Measurements from ENCODE around the gene LYPD3. TPM values are rescaled to one million over a fixed set of nuclear protein-coding genes. Genes with fewer than 3 reads are reported as not detected.

The LYPD3 gene
- total and polyA plus RNA-seq, 2 donors, result 2.8 to 7.7 TPM

GRCh38 chr19:43498233-43498842, 32.9 kb upstream of the LYPD3 start:
- no peak overlapping the region for H3K27ac ChIP-seq (ENCODE audit: low read depth)
- 72% methylated on average over 5 of the region's 5 CpGs for WGBS
- H3K36me3 ChIP-seq (ENCODE audit: insufficient read depth), result peaks cover 9% of the 10 kb centered on the region

GRCh38 chr19:43496960-43497359, 31.6 kb upstream of the LYPD3 start:
- no peak overlapping the region for H3K4me3 ChIP-seq (ENCODE audit: low read depth, low read length)
- peaks cover 7% of the 10 kb centered on the region for H3K36me3 ChIP-seq (ENCODE audit: insufficient read depth)
- no peak for DNase-seq (ENCODE audit: extremely low spot score)
- H3K4me1 ChIP-seq (ENCODE audit: insufficient read depth), result no peaks in the 10 kb centered on the region
- no peak overlapping the region for H3K27ac ChIP-seq (ENCODE audit: low read depth)
- WGBS, result 95% methylated on average over 7 of the region's 7 CpGs

More at GRCh38 chr19:43498233-43498842, 32.9 kb upstream of the LYPD3 start:
- DNase-seq (ENCODE audit: extremely low spot score), result no peak
- Histone ChIP-seq H3K4me3 (ENCODE audit: low read depth, low read length) (no peak overlapping the region), H3K4me1 (ENCODE audit: insufficient read depth) (no peaks in the 10 kb centered on the region)

DNA sequence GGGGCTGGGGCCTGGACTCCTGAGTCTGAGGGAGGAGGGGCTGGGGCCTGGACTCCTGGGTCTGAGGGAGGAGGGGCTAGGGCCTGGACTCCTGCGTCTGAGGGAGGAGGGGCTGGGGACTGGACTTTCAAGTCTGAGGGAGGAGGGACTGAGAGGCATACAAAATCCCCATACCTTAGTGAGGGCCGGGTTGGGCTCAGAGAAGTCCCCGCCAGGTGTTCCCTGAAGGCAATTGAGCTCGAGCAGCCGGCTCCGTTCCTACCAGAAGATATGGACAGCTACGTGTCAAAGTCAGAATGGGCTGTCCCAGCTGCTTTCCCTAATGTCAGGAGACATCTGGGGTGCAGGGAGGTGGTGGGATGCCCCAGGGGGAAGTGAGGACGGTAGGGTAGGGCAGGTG, 29.7 kb upstream of the LYPD3 start:
- H3K4me3 ChIP-seq (ENCODE audit: low read depth, low read length), result no peak overlapping the region
- DNase-seq (ENCODE audit: extremely low spot score), result no peak
- H3K4me1 ChIP-seq (ENCODE audit: insufficient read depth), result no peaks in the 10 kb centered on the region
- WGBS, result 79% methylated on average over 8 of the region's 8 CpGs
- H3K27ac ChIP-seq (ENCODE audit: low read depth), result no peak overlapping the region
- H3K36me3 ChIP-seq (ENCODE audit: insufficient read depth), result peaks cover 7% of the 10 kb centered on the region

GRCh38 chr19:43490759-43491158, 25.4 kb upstream of the LYPD3 start:
- WGBS, result 95% methylated on average over 5 of the region's 5 CpGs
- H3K27ac ChIP-seq (ENCODE audit: low read depth), result no peak overlapping the region
- no peaks in the 10 kb centered on the region for H3K4me1 ChIP-seq (ENCODE audit: insufficient read depth)
- DNase-seq (ENCODE audit: extremely low spot score), result no peak
- no peak overlapping the region for H3K4me3 ChIP-seq (ENCODE audit: low read depth, low read length)
- peaks cover 4% of the 10 kb centered on the region for H3K36me3 ChIP-seq (ENCODE audit: insufficient read depth)

GRCh38 chr19:43489979-43490599, 24.7 kb upstream of the LYPD3 start:
- H3K4me3 ChIP-seq (ENCODE audit: low read depth, low read length), result no peak overlapping the region
- 96% methylated on average over 7 of the region's 7 CpGs for WGBS

DNA sequence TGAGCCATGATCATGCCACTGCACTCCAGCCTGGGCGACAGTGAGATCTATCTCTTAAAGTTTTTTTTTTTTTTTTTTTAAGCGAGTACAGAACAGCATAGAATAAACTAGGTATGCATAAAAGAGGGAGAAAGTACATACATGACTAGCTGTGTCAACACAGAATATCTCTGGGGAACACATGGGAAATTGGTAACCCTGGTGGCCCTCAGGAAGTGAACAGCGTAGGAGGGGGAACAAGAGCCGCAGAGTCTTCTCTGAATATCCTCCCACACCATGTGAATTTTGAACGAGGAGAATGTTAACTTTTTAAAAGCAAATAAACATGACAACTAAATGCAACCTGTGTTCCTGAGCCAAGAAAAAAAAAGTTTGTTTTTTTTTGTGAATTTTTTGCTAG, 23.9 kb upstream of the LYPD3 start:
- Histone ChIP-seq H3K4me3 (ENCODE audit: low read depth, low read length) (no peak overlapping the region), H3K36me3 (ENCODE audit: insufficient read depth) (no peaks in the 10 kb centered on the region), H3K4me1 (ENCODE audit: insufficient read depth) (no peaks in the 10 kb centered on the region), H3K27ac (ENCODE audit: low read depth) (no peak overlapping the region)
- WGBS, result 73% methylated on average over 5 of the region's 5 CpGs
- DNase-seq (ENCODE audit: extremely low spot score), result no peak

More at GRCh38 chr19:43489979-43490599, 24.7 kb upstream of the LYPD3 start:
- no peak for DNase-seq (ENCODE audit: extremely low spot score)
- H3K27ac ChIP-seq (ENCODE audit: low read depth), result no peak overlapping the region
- H3K4me1 ChIP-seq (ENCODE audit: insufficient read depth), result no peaks in the 10 kb centered on the region
- H3K36me3 ChIP-seq (ENCODE audit: insufficient read depth), result no peaks in the 10 kb centered on the region

- Histone ChIP-seq H3K4me3 (ENCODE audit: low read depth, low read length) (no peak overlapping the region), H3K36me3 (ENCODE audit: insufficient read depth) (no peaks in the 10 kb centered on the region), H3K27ac (ENCODE audit: low read depth) (no peak overlapping the region), H3K4me1 (ENCODE audit: insufficient read depth) (no peaks in the 10 kb centered on the region)
- DNase-seq (ENCODE audit: extremely low spot score), result no peak
- WGBS, result 94% methylated on average over 8 of the region's 8 CpGs
These were observed 22.8 kb upstream of the LYPD3 start for GRCh38 chr19:43488179-43488578.

- Histone ChIP-seq H3K27ac (ENCODE audit: low read depth) (no peak overlapping the region), H3K4me3 (ENCODE audit: low read depth, low read length) (no peak overlapping the region), H3K36me3 (ENCODE audit: insufficient read depth) (no peaks in the 10 kb centered on the region), H3K4me1 (ENCODE audit: insufficient read depth) (no peaks in the 10 kb centered on the region)
- no peak for DNase-seq (ENCODE audit: extremely low spot score)
- 89% methylated on average over 7 of the region's 7 CpGs for WGBS
These were observed 21.0 kb upstream of the LYPD3 start for GRCh38 chr19:43486412-43486811.

GRCh38 chr19:43485951-43486350, 20.5 kb upstream of the LYPD3 start:
- H3K4me3 ChIP-seq (ENCODE audit: low read depth, low read length), result no peak overlapping the region
- no peak overlapping the region for H3K27ac ChIP-seq (ENCODE audit: low read depth)
- H3K36me3 ChIP-seq (ENCODE audit: insufficient read depth), result no peaks in the 10 kb centered on the region
- 79% methylated on average over 6 of the region's 6 CpGs for WGBS
- no peaks in the 10 kb centered on the region for H3K4me1 ChIP-seq (ENCODE audit: insufficient read depth)
- no peak for DNase-seq (ENCODE audit: extremely low spot score)

DNA sequence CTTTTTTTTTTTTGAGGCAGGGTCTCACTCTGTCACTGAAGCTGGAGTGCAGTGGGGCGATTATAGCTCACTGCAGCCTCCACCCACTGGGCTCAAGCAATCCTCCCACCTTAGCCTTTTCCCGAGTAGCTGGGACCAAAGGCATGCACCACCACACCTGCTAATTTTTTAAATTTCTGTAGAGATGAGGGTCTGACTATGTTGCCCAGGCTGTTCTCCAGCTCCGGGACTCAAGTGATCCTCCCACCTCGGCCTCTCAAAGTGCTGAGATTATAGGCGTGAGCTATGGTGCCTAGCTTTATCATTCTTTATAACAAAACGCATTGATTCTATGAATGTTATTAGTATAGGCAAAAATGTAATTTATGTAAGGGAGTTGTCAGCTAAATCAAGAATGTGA, 17.9 kb upstream of the LYPD3 start:
- H3K4me1 ChIP-seq (ENCODE audit: insufficient read depth), result no peaks in the 10 kb centered on the region
- DNase-seq (ENCODE audit: extremely low spot score), result no peak
- no peak overlapping the region for H3K27ac ChIP-seq (ENCODE audit: low read depth)
- H3K36me3 ChIP-seq (ENCODE audit: insufficient read depth), result no peaks in the 10 kb centered on the region
- 97% methylated on average over 6 of the region's 6 CpGs for WGBS
- no peak overlapping the region for H3K4me3 ChIP-seq (ENCODE audit: low read depth, low read length)

DNA sequence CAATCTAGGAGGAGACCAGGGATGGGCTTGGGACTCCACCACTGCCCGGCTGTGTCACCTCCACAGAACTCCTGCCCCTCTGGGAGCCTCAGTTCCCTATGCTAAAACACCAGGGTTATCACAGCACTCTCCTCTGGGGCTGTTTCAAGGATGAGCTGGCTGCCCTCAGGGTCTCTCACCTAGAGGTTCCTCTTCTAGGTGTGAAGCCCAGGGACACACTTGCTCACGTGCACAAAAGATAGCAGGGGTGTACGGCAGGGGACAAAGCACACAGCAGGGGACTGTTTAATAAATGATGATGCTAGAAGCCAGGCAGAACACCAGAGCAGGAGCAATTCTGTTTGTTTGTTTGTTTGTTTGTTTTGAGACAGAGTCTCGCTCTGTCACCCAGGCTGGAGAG, 16.8 kb upstream of the LYPD3 start:
- DNase-seq (ENCODE audit: extremely low spot score), result no peak
- Histone ChIP-seq H3K4me3 (ENCODE audit: low read depth, low read length) (no peak overlapping the region), H3K27ac (ENCODE audit: low read depth) (no peak overlapping the region), H3K36me3 (ENCODE audit: insufficient read depth) (no peaks in the 10 kb centered on the region), H3K4me1 (ENCODE audit: insufficient read depth) (no peaks in the 10 kb centered on the region)
- 78% methylated on average over 4 of the region's 4 CpGs for WGBS

- no peak overlapping the region for H3K27ac ChIP-seq (ENCODE audit: low read depth)
- no peak for DNase-seq (ENCODE audit: extremely low spot score)
- H3K4me3 ChIP-seq (ENCODE audit: low read depth, low read length), result no peak overlapping the region
- H3K36me3 ChIP-seq (ENCODE audit: insufficient read depth), result no peaks in the 10 kb centered on the region
- 85% methylated on average over 6 of the region's 6 CpGs for WGBS
- H3K4me1 ChIP-seq (ENCODE audit: insufficient read depth), result no peaks in the 10 kb centered on the region
These were observed 16.3 kb upstream of the LYPD3 start for GRCh38 chr19:43481701-43482100.

DNA sequence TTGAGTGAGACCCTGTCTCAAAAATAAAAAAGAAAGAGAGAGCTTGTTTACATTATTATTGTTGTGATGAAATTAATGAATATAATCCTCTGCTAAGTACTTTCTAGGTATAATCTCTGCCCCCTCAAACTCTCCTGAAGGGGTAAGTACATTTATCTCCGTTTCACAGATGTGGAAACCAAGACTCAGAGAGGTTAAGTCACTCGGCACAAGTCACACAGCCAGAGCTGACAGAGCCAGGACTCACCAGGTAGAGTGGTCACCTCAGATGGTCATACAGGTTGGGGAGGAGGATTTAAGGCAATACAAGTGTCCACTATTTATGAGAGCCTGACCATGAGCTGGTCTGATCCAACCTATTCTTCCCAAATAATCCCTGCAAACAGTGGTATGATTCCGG, 15.2 kb upstream of the LYPD3 start:
- H3K4me3 ChIP-seq (ENCODE audit: low read depth, low read length), result no peak overlapping the region
- H3K4me1 ChIP-seq (ENCODE audit: insufficient read depth), result no peaks in the 10 kb centered on the region
- H3K27ac ChIP-seq (ENCODE audit: low read depth), result no peak overlapping the region
- WGBS, result 98% methylated on average over 3 of the region's 3 CpGs
- no peaks in the 10 kb centered on the region for H3K36me3 ChIP-seq (ENCODE audit: insufficient read depth)
- no peak for DNase-seq (ENCODE audit: extremely low spot score)

DNA sequence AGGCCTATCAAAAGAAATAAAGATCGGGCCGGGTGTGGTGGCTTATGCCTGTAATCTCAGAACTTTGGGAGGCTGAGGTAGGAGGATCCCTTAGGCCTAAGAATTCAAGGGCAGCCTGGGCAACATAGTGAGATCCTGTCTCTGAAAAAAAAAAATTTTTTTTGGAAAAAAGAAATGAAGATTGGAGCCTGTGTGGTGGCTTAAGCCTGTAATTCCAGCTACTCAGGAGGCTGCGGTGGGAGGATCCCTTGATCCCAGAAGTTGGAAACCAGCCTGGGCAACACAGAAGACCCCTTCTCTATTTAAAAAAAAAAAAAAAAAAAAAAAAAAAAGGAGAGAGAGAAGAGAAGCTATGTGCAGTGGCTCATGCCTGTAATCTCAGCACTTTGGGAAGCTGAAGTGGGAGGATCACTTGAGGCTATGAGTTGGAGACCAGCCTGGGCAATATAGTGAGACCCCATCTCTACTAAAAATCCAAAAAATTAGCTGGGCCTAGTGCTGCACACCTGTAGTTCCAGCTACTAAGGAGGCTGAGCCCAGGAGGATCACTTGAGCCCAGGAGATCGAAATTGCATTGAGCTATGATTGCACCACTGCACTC, 14.7 kb upstream of the LYPD3 start:
- 96% methylated on average over 4 of the region's 4 CpGs for WGBS
- Histone ChIP-seq H3K4me3 (ENCODE audit: low read depth, low read length) (no peak overlapping the region), H3K27ac (ENCODE audit: low read depth) (no peak overlapping the region), H3K4me1 (ENCODE audit: insufficient read depth) (no peaks in the 10 kb centered on the region), H3K36me3 (ENCODE audit: insufficient read depth) (no peaks in the 10 kb centered on the region)
- DNase-seq (ENCODE audit: extremely low spot score), result no peak
